GM06990 (cell line): ENCODE results near the gene ZWINT.

Experiments
- DNase-seq: peaks from one replicate; pipeline ENCODE4 v3.0.0-alpha.2; 2011; ENCODE audit not compliant: insufficient read length; ENCODE audit errors: extremely low read depth
- H3K27me3 ChIP-seq: replicated peaks from 2 replicates; pipeline ENCODE4 v1.6.0; 2011; ENCODE audit warnings: low read length; ENCODE audit not compliant: control insufficient read depth, insufficient read depth
- H3K36me3 ChIP-seq: 2 replicates; pipeline ENCODE4 v1.5.1; 2011; ENCODE audit warnings: low read length; ENCODE audit not compliant: control insufficient read depth, insufficient read depth
- H3K4me3 ChIP-seq: replicated peaks from 2 replicates; pipeline ENCODE4 v1.5.1; 2011; ENCODE audit warnings: low read depth, mild to moderate bottlenecking, control low read depth, low read length
- TF ChIP-seq, protein P1 (sequence below): IDR thresholded peaks from 2 replicates; pipeline ENCODE4 v1.5.1; 2011; ENCODE audit warnings: low read length, control low read depth, mild to moderate bottlenecking, inconsistent platforms; ENCODE audit not compliant: insufficient read depth, poor library complexity, severe bottlenecking

ZWINT gene, protein sequence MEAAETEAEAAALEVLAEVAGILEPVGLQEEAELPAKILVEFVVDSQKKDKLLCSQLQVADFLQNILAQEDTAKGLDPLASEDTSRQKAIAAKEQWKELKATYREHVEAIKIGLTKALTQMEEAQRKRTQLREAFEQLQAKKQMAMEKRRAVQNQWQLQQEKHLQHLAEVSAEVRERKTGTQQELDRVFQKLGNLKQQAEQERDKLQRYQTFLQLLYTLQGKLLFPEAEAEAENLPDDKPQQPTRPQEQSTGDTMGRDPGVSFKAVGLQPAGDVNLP

GRCh38 chr10:56360967-56361612 lies at the start of gene ZWINT:
Gene ZWINT, minus strand, starts transcription at chr10:56361259. Its CDS starts 23 bp downstream, at chr10:56361236.
- Histone ChIP-seq H3K4me3 (peak within 1 kb of the TSS; percentile 68), H3K27me3 (no peaks in the 10 kb centered on the region), H3K36me3 (peaks cover 7% of the 10 kb centered on the region)
- TF ChIP-seq, protein P1, sequence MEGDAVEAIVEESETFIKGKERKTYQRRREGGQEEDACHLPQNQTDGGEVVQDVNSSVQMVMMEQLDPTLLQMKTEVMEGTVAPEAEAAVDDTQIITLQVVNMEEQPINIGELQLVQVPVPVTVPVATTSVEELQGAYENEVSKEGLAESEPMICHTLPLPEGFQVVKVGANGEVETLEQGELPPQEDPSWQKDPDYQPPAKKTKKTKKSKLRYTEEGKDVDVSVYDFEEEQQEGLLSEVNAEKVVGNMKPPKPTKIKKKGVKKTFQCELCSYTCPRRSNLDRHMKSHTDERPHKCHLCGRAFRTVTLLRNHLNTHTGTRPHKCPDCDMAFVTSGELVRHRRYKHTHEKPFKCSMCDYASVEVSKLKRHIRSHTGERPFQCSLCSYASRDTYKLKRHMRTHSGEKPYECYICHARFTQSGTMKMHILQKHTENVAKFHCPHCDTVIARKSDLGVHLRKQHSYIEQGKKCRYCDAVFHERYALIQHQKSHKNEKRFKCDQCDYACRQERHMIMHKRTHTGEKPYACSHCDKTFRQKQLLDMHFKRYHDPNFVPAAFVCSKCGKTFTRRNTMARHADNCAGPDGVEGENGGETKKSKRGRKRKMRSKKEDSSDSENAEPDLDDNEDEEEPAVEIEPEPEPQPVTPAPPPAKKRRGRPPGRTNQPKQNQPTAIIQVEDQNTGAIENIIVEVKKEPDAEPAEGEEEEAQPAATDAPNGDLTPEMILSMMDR, result no peak
- DNase-seq, result peak; percentile 97

- Histone ChIP-seq H3K27me3 (no peaks in the 10 kb centered on the region), H3K4me3 (no peak overlapping the region), H3K36me3 (no peaks in the 10 kb centered on the region)
- TF ChIP-seq, protein P1, result no peak
- DNase-seq, result no peak
These were observed 22.7 kb upstream of the ZWINT start for GRCh38 chr10:56383806-56384205.

GRCh38 chr10:56370217-56371113 lies 9.4 kb upstream of the ZWINT start:
- TF ChIP-seq, protein P1, result no peak
- Histone ChIP-seq H3K36me3 (no peaks in the 10 kb centered on the region), H3K27me3 (no peaks in the 10 kb centered on the region), H3K4me3 (no peak overlapping the region)
- no peak for DNase-seq

- H3K4me3 ChIP-seq, result peak overlapping the region; percentile 68
- no peaks in the 10 kb centered on the region for H3K27me3 ChIP-seq
- DNase-seq, result no peak
- TF ChIP-seq, protein P1, result no peak
- peaks cover 7% of the 10 kb centered on the region for H3K36me3 ChIP-seq
These were observed 484 bp downstream of the ZWINT start for GRCh38 chr10:56360583-56360966.

DNA sequence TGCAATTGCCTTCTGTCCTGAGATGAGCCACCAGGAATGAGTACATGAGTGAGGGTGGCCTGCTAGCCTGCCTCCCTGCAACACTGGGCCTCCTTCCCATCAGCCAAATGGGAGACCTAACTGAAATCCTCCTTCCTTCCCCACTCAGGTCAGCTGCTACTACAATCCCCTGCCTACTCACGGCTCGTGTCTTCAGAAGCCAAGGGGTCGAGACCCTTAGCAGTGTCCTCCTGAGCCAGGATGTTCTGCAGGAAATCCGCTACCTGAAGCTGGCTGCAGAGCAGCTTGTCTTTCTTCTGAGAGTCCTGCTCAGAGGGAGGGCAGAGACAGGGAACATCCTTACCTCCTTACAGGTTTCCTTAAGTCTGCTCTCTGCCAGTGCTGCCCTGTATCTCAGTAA lies 1.2 kb downstream of the ZWINT start:
- H3K4me3 ChIP-seq, result peak overlapping the region; percentile 68
- H3K27me3 ChIP-seq, result no peaks in the 10 kb centered on the region
- DNase-seq, result no peak
- TF ChIP-seq, protein P1, result no peak
- peaks cover 7% of the 10 kb centered on the region for H3K36me3 ChIP-seq
